PFSK-1 (cell line): ENCODE measurements around the gene MEF2C.

Experiments
- POLR2AphosphoS5 ChIP-seq: IDR thresholded peaks from 2 replicates; pipeline ENCODE4 v1.6.1; 2012; ENCODE audit warnings: low read depth, mild to moderate bottlenecking, control low read depth, low read length, moderate library complexity
- SIN3A ChIP-seq: IDR thresholded peaks from 2 replicates; pipeline ENCODE4 v1.6.1; 2012; ENCODE audit warnings: mild to moderate bottlenecking, low read length, moderate library complexity, borderline replicate concordance; ENCODE audit not compliant: insufficient read depth
- TAF1 ChIP-seq: IDR thresholded peaks from 2 replicates; pipeline ENCODE4 v1.6.1; 2012; ENCODE audit warnings: low read length, control low read depth, borderline replicate concordance; ENCODE audit not compliant: insufficient read depth
- TF ChIP-seq, protein P1 (sequence below), 2 experiments: IDR thresholded peaks; 2 replicates each; pipeline versions ENCODE4 v1.6.1 to v1.8.0; 2011 to 2012; ENCODE audit warnings: low read depth in 2 of 2, low read length in 2 of 2, control low read depth in 1 of 2, inconsistent platforms in 1 of 2, mild to moderate bottlenecking in 1 of 2, moderate library complexity in 1 of 2; ENCODE audit not compliant: insufficient read depth in 1 of 2

DNA sequence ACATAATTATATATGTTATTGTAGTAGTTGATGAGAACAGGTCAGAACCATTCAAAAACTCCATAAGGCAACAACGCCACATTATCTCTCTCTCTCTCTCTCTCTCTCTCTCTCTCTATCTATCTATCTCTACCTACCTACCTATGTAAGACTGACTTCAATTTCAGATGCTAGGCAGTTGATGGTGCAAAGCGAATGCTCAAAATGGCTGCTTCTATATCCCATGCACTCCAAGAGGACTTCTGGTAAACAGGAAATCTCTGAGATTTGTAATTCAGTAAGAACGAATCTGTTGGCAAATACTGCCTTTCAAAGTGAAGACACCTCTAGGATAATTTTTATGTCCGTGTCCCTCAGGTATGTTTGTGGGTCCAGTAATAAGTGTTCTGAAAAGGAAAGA lies 43.7 kb downstream of the MEF2C start:
- TF ChIP-seq POLR2AphosphoS5 (no peak), SIN3A (no peak), TAF1 (no peak)
- TF ChIP-seq, protein P1, sequence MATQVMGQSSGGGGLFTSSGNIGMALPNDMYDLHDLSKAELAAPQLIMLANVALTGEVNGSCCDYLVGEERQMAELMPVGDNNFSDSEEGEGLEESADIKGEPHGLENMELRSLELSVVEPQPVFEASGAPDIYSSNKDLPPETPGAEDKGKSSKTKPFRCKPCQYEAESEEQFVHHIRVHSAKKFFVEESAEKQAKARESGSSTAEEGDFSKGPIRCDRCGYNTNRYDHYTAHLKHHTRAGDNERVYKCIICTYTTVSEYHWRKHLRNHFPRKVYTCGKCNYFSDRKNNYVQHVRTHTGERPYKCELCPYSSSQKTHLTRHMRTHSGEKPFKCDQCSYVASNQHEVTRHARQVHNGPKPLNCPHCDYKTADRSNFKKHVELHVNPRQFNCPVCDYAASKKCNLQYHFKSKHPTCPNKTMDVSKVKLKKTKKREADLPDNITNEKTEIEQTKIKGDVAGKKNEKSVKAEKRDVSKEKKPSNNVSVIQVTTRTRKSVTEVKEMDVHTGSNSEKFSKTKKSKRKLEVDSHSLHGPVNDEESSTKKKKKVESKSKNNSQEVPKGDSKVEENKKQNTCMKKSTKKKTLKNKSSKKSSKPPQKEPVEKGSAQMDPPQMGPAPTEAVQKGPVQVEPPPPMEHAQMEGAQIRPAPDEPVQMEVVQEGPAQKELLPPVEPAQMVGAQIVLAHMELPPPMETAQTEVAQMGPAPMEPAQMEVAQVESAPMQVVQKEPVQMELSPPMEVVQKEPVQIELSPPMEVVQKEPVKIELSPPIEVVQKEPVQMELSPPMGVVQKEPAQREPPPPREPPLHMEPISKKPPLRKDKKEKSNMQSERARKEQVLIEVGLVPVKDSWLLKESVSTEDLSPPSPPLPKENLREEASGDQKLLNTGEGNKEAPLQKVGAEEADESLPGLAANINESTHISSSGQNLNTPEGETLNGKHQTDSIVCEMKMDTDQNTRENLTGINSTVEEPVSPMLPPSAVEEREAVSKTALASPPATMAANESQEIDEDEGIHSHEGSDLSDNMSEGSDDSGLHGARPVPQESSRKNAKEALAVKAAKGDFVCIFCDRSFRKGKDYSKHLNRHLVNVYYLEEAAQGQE (IDR thresholded peaks at IDR 0.05; ENCODE audit: insufficient read depth in 1 of 2, low read depth in 2 of 2, low read length in 2 of 2) = no peak
